ENCODE measurements around the gene APBA2.

APBA2 gene

GRCh38 chr15:28989239-28989830 lies 103.6 kb downstream of the APBA2 start:
- Histone ChIP-seq H3K36me3 (ENCODE audit: control insufficient read depth, insufficient read depth, low read length) (no peaks in the 10 kb centered on the region), H3K9me3 (ENCODE audit: control insufficient read depth, low read length) (no peaks in the 10 kb centered on the region), H3K9ac (ENCODE audit: low read length) (no peak overlapping the region), H3K4me1 (ENCODE audit: control insufficient read depth, insufficient read depth, low read length) (no peaks in the 10 kb centered on the region), H3K4me3 (ENCODE audit: low read length) (no peak overlapping the region), H3K27me3 (ENCODE audit: control insufficient read depth, insufficient read depth, low read length) (no peaks in the 10 kb centered on the region)

- Histone ChIP-seq H3K4me1 (ENCODE audit: control insufficient read depth, insufficient read depth, low read length) (no peaks in the 10 kb centered on the region), H3K36me3 (ENCODE audit: control insufficient read depth, insufficient read depth, low read length) (no peaks in the 10 kb centered on the region)
Measured at GRCh38 chr15:28989896-28990295, 104.1 kb downstream of the APBA2 start.

GRCh38 chr15:28990390-28990789 lies 104.6 kb downstream of the APBA2 start:
- Histone ChIP-seq H3K36me3 (ENCODE audit: control insufficient read depth, insufficient read depth, low read length) (no peaks in the 10 kb centered on the region), H3K27me3 (ENCODE audit: control insufficient read depth, insufficient read depth, low read length) (no peaks in the 10 kb centered on the region), H3K4me1 (ENCODE audit: control insufficient read depth, insufficient read depth, low read length) (no peaks in the 10 kb centered on the region), H3K9ac (ENCODE audit: low read length) (no peak overlapping the region), H3K9me3 (ENCODE audit: control insufficient read depth, low read length) (no peaks in the 10 kb centered on the region), H3K4me3 (ENCODE audit: low read length) (no peak overlapping the region)

More at GRCh38 chr15:28989896-28990295, 104.1 kb downstream of the APBA2 start:
- Histone ChIP-seq H3K9ac (ENCODE audit: low read length) (no peak overlapping the region), H3K27me3 (ENCODE audit: control insufficient read depth, insufficient read depth, low read length) (no peaks in the 10 kb centered on the region), H3K9me3 (ENCODE audit: control insufficient read depth, low read length) (no peaks in the 10 kb centered on the region), H3K4me3 (ENCODE audit: low read length) (no peak overlapping the region)

GRCh38 chr15:28991236-28992171 lies 105.7 kb downstream of the APBA2 start:
- H3K4me1 ChIP-seq (ENCODE audit: control insufficient read depth, insufficient read depth, low read length): no peaks in the 10 kb centered on the region
- no peaks in the 10 kb centered on the region for H3K27me3 ChIP-seq (ENCODE audit: control insufficient read depth, insufficient read depth, low read length)
- no peak overlapping the region for H3K9ac ChIP-seq (ENCODE audit: low read length)
- no peak overlapping the region for H3K4me3 ChIP-seq (ENCODE audit: low read length)
- no peaks in the 10 kb centered on the region for H3K9me3 ChIP-seq (ENCODE audit: control insufficient read depth, low read length)
- no peaks in the 10 kb centered on the region for H3K36me3 ChIP-seq (ENCODE audit: control insufficient read depth, insufficient read depth, low read length)

GRCh38 chr15:28992336-28992864 lies 106.6 kb downstream of the APBA2 start:
- Histone ChIP-seq H3K4me3 (ENCODE audit: low read length) (no peak overlapping the region), H3K36me3 (ENCODE audit: control insufficient read depth, insufficient read depth, low read length) (no peaks in the 10 kb centered on the region), H3K9ac (ENCODE audit: low read length) (no peak overlapping the region), H3K9me3 (ENCODE audit: control insufficient read depth, low read length) (no peaks in the 10 kb centered on the region), H3K4me1 (ENCODE audit: control insufficient read depth, insufficient read depth, low read length) (no peaks in the 10 kb centered on the region), H3K27me3 (ENCODE audit: control insufficient read depth, insufficient read depth, low read length) (no peaks in the 10 kb centered on the region)

GRCh38 chr15:28993051-28993719 lies 107.4 kb downstream of the APBA2 start:
- H3K27me3 ChIP-seq (ENCODE audit: control insufficient read depth, insufficient read depth, low read length): no peaks in the 10 kb centered on the region
- H3K9me3 ChIP-seq (ENCODE audit: control insufficient read depth, low read length): no peaks in the 10 kb centered on the region
- H3K9ac ChIP-seq (ENCODE audit: low read length): no peak overlapping the region
- H3K36me3 ChIP-seq (ENCODE audit: control insufficient read depth, insufficient read depth, low read length): no peaks in the 10 kb centered on the region
- no peaks in the 10 kb centered on the region for H3K4me1 ChIP-seq (ENCODE audit: control insufficient read depth, insufficient read depth, low read length)
- no peak overlapping the region for H3K4me3 ChIP-seq (ENCODE audit: low read length)

- Histone ChIP-seq H3K4me1 (ENCODE audit: control insufficient read depth, insufficient read depth, low read length) (no peaks in the 10 kb centered on the region), H3K9ac (ENCODE audit: low read length) (no peak overlapping the region), H3K4me3 (ENCODE audit: low read length) (no peak overlapping the region), H3K9me3 (ENCODE audit: control insufficient read depth, low read length) (no peaks in the 10 kb centered on the region), H3K27me3 (ENCODE audit: control insufficient read depth, insufficient read depth, low read length) (no peaks in the 10 kb centered on the region), H3K36me3 (ENCODE audit: control insufficient read depth, insufficient read depth, low read length) (no peaks in the 10 kb centered on the region)
Measured at GRCh38 chr15:28993720-28994053, 107.9 kb downstream of the APBA2 start.

GRCh38 chr15:28994142-28994830 lies 108.5 kb downstream of the APBA2 start:
- H3K4me3 ChIP-seq (ENCODE audit: low read length): no peak overlapping the region
- H3K9ac ChIP-seq (ENCODE audit: low read length): no peak overlapping the region
- no peaks in the 10 kb centered on the region for H3K4me1 ChIP-seq (ENCODE audit: control insufficient read depth, insufficient read depth, low read length)
- H3K27me3 ChIP-seq (ENCODE audit: control insufficient read depth, insufficient read depth, low read length): no peaks in the 10 kb centered on the region
- no peaks in the 10 kb centered on the region for H3K36me3 ChIP-seq (ENCODE audit: control insufficient read depth, insufficient read depth, low read length)
- H3K9me3 ChIP-seq (ENCODE audit: control insufficient read depth, low read length): no peaks in the 10 kb centered on the region

GRCh38 chr15:28994831-28995596 lies 109.2 kb downstream of the APBA2 start:
- H3K9ac ChIP-seq (ENCODE audit: low read length): no peak overlapping the region
- H3K4me1 ChIP-seq (ENCODE audit: control insufficient read depth, insufficient read depth, low read length): no peaks in the 10 kb centered on the region
- no peak overlapping the region for H3K4me3 ChIP-seq (ENCODE audit: low read length)
- H3K27me3 ChIP-seq (ENCODE audit: control insufficient read depth, insufficient read depth, low read length): no peaks in the 10 kb centered on the region
- no peaks in the 10 kb centered on the region for H3K9me3 ChIP-seq (ENCODE audit: control insufficient read depth, low read length)
- H3K36me3 ChIP-seq (ENCODE audit: control insufficient read depth, insufficient read depth, low read length): no peaks in the 10 kb centered on the region

- no peak overlapping the region for H3K9ac ChIP-seq (ENCODE audit: low read length)
Measured at GRCh38 chr15:28995705-28996104, 109.9 kb downstream of the APBA2 start.

GRCh38 chr15:28996289-28996688 lies 110.5 kb downstream of the APBA2 start:
- H3K36me3 ChIP-seq (ENCODE audit: control insufficient read depth, insufficient read depth, low read length): no peaks in the 10 kb centered on the region
- H3K4me3 ChIP-seq (ENCODE audit: low read length): no peak overlapping the region
- H3K27me3 ChIP-seq (ENCODE audit: control insufficient read depth, insufficient read depth, low read length): no peaks in the 10 kb centered on the region
- no peaks in the 10 kb centered on the region for H3K4me1 ChIP-seq (ENCODE audit: control insufficient read depth, insufficient read depth, low read length)
- no peak overlapping the region for H3K9ac ChIP-seq (ENCODE audit: low read length)
- H3K9me3 ChIP-seq (ENCODE audit: control insufficient read depth, low read length): no peaks in the 10 kb centered on the region

More at GRCh38 chr15:28995705-28996104, 109.9 kb downstream of the APBA2 start:
- Histone ChIP-seq H3K27me3 (ENCODE audit: control insufficient read depth, insufficient read depth, low read length) (no peaks in the 10 kb centered on the region), H3K36me3 (ENCODE audit: control insufficient read depth, insufficient read depth, low read length) (no peaks in the 10 kb centered on the region), H3K4me1 (ENCODE audit: control insufficient read depth, insufficient read depth, low read length) (no peaks in the 10 kb centered on the region), H3K4me3 (ENCODE audit: low read length) (no peak overlapping the region), H3K9me3 (ENCODE audit: control insufficient read depth, low read length) (no peaks in the 10 kb centered on the region)
